ENCODE measurements around the gene KLHL26.

GRCh38 chr19:18672606-18673337 lies 35.9 kb downstream of the KLHL26 start:
- TF ChIP-seq CTCF (IDR thresholded peaks at IDR 0.05; ENCODE audit: poor library complexity, severe bottlenecking) (no peak), RAD21 (conservative IDR thresholded peaks at IDR 0.05) (no peak), POLR2AphosphoS5 (IDR thresholded peaks at IDR 0.05) (no peak), EZH2 (IDR thresholded peaks at IDR 0.05; ENCODE audit: borderline replicate concordance, insufficient read depth, low read length, poor library complexity, severe bottlenecking) (no peak), REST (IDR thresholded peaks at IDR 0.05; ENCODE audit: borderline replicate concordance) (no peak), EP300 (conservative IDR thresholded peaks at IDR 0.05; ENCODE audit: poor library complexity, severe bottlenecking) (no peak), MXI1 (conservative IDR thresholded peaks at IDR 0.05; ENCODE audit: poor library complexity, severe bottlenecking) (no peak), SMC3 (conservative IDR thresholded peaks at IDR 0.05; ENCODE audit: poor library complexity) (no peak)

Measured in neural cell (in vitro differentiated cells).